Measurements from ENCODE around the gene WDR6.

Gene WDR6

GRCh38 chr3:49016414-49017228, 9.4 kb downstream of the WDR6 start:
- TF ChIP-seq CTCF (IDR thresholded peaks at IDR 0.05; ENCODE audit: insufficient read depth, low read depth, low read length, missing control alignments): no peak
- DNase-seq (ENCODE audit: low read depth): no peak
- H3K4me3 ChIP-seq (ENCODE audit: low read length): no peak overlapping the region

GRCh38 chr3:49017229-49017970, 10.2 kb downstream of the WDR6 start:
- TF ChIP-seq CTCF (IDR thresholded peaks at IDR 0.05; ENCODE audit: insufficient read depth, low read depth, low read length, missing control alignments): no peak
- H3K4me3 ChIP-seq (ENCODE audit: low read length): peak overlapping the region; percentile 72
- peak; percentile 34 for DNase-seq (ENCODE audit: low read depth)

GRCh38 chr3:49017971-49018706, 10.9 kb downstream of the WDR6 start, which contains the start of gene DALRD3:
Gene DALRD3 (minus strand): TSS chr3:49018580. CDS start chr3:49018564, 16 bp downstream.
- TF ChIP-seq CTCF (IDR thresholded peaks at IDR 0.05; ENCODE audit: insufficient read depth, low read depth, low read length, missing control alignments): no peak
- peak within 1 kb of the TSS; percentile 72 for H3K4me3 ChIP-seq (ENCODE audit: low read length)
- peak; percentile 66 for DNase-seq (ENCODE audit: low read depth)

- no peak for TF ChIP-seq CTCF (IDR thresholded peaks at IDR 0.05; ENCODE audit: insufficient read depth, low read depth, low read length, missing control alignments)
- no peak for DNase-seq (ENCODE audit: low read depth)
- peak overlapping the region; percentile 72 for H3K4me3 ChIP-seq (ENCODE audit: low read length)
Observed at GRCh38 chr3:49018707-49019006, 11.5 kb downstream of the WDR6 start.

GRCh38 chr3:49019941-49020329, 12.7 kb downstream of the WDR6 start:
- DNase-seq (ENCODE audit: low read depth): peak; percentile 50
- no peak for TF ChIP-seq CTCF (IDR thresholded peaks at IDR 0.05; ENCODE audit: insufficient read depth, low read depth, low read length, missing control alignments)
- peak overlapping the region; percentile 85 for H3K4me3 ChIP-seq (ENCODE audit: low read length)

- TF ChIP-seq CTCF (IDR thresholded peaks at IDR 0.05; ENCODE audit: insufficient read depth, low read depth, low read length, missing control alignments): no peak
- peak overlapping the region; percentile 85 for H3K4me3 ChIP-seq (ENCODE audit: low read length)
- no peak for DNase-seq (ENCODE audit: low read depth)
Observed at GRCh38 chr3:49020330-49021212, 13.4 kb downstream of the WDR6 start.

All from epithelial cell of esophagus (primary cell).